Suprapubic skin (tissue), 4 donors: Measurements from ENCODE around the gene MICU1. TPM values are rescaled to one million over a fixed set of nuclear protein-coding genes. Genes with fewer than 3 reads are reported as not detected.
"Not testable (repeated sequence)": the region's sequence is repeated elsewhere in the genome, so short reads cannot be mapped to it uniquely, and the experiment has no call there.

Source experiments
- DNase-seq, 2 donors: peaks; one replicate each; pipeline ENCODE4 v3.0.0-alpha.2; 2019; ENCODE audit warnings: low spot score in 2 of 2
- H3K27ac ChIP-seq: fragments of 200-600 bp; sonication (generic); one replicate; pipeline ENCODE4 v1.5.1; 2019
- H3K27me3 ChIP-seq: fragments of 200-600 bp; sonication (generic); one replicate; pipeline ENCODE4 v1.5.1; 2019
- H3K36me3 ChIP-seq: fragments of 200-600 bp; sonication (generic); one replicate; pipeline ENCODE4 v1.5.1; 2019
- H3K4me1 ChIP-seq: fragments of 200-600 bp; sonication (generic); one replicate; pipeline ENCODE4 v1.5.1; 2019
- H3K4me3 ChIP-seq: fragments of 200-600 bp; sonication (generic); one replicate; pipeline ENCODE4 v1.5.1; 2019; ENCODE audit warnings: mild to moderate bottlenecking
- H3K9me3 ChIP-seq: fragments of 200-600 bp; sonication (generic); one replicate; pipeline ENCODE4 v1.5.1; 2019
- EP300 ChIP-seq: sonication (generic); formaldehyde crosslinking; IDR thresholded peaks from one replicate; pipeline ENCODE4 v1.6.1; 2017; ENCODE audit warnings: antibody characterized with exemption
- POLR2A ChIP-seq, 2 donors: fragments of 450-650 bp; IDR thresholded peaks; one replicate each; pipeline ENCODE4 v1.6.1; 2017; ENCODE audit warnings: antibody characterized with exemption in 2 of 2, mild to moderate bottlenecking in 2 of 2, moderate library complexity in 2 of 2
- POLR2AphosphoS5 ChIP-seq, 3 donors: sonication (generic); formaldehyde crosslinking; IDR thresholded peaks; one replicate each; pipeline ENCODE4 v1.6.1; 2017; ENCODE audit warnings: antibody characterized with exemption in 3 of 3
- WGBS: methylation state at CpG from one replicate; pipeline ENCODE4 v1.1.5; 2018; 5-methylcytosine and 5-hydroxymethylcytosine counted together
- total RNA-seq, 4 donors: library from RNA; depleted of rRNA; stranded (reverse); fragments of >200 nt; gene quantifications; one replicate each; pipeline ENCODE4 v1.1.0, GENCODE V29; 2016
- TF ChIP-seq, protein P1 (sequence below), 2 donors: fragments of 200-600 bp in 1 of 2; fragments of 450-650 bp in 1 of 2; sonication (generic) in 1 of 2; IDR thresholded peaks; one replicate each; pipeline ENCODE4 v1.5.1; 2016 to 2019; ENCODE audit warnings: antibody characterized with exemption in 2 of 2, mild to moderate bottlenecking in 1 of 2, moderate library complexity in 1 of 2

Gene MICU1
- total RNA-seq, 4 donors from 2014 or later: 34.1 to 37.6 (median 35.6) TPM

DNA sequence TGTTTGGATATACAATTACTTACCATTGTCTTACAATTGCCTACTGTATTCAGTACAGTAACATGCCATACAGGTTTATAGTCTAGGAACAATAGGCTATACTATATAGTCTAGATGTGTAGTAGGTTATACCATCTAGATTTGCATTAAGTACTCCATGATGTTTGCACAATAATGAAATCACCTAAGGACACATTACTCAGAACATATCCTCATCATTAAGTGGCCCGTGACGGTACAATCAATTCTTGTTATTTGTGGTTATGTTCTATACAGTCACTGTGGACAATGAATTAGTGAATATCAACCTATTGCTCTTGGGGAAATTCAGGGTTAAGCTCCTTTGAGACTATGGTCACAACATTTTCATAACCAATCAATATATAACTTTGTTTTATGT lies 75.6 kb downstream of the MICU1 start:
- H3K4me3 ChIP-seq: no peak overlapping the region
- no peak for DNase-seq
- no peak overlapping the region for H3K27ac ChIP-seq
- 97% methylated on average over 2 of the region's 2 CpGs for WGBS
- peaks cover 35% of the 10 kb centered on the region for H3K36me3 ChIP-seq
- no peaks in the 10 kb centered on the region for H3K27me3 ChIP-seq
- H3K9me3 ChIP-seq: no peaks in the 10 kb centered on the region
- H3K4me1 ChIP-seq: no peaks in the 10 kb centered on the region
- TF ChIP-seq, protein P1, sequence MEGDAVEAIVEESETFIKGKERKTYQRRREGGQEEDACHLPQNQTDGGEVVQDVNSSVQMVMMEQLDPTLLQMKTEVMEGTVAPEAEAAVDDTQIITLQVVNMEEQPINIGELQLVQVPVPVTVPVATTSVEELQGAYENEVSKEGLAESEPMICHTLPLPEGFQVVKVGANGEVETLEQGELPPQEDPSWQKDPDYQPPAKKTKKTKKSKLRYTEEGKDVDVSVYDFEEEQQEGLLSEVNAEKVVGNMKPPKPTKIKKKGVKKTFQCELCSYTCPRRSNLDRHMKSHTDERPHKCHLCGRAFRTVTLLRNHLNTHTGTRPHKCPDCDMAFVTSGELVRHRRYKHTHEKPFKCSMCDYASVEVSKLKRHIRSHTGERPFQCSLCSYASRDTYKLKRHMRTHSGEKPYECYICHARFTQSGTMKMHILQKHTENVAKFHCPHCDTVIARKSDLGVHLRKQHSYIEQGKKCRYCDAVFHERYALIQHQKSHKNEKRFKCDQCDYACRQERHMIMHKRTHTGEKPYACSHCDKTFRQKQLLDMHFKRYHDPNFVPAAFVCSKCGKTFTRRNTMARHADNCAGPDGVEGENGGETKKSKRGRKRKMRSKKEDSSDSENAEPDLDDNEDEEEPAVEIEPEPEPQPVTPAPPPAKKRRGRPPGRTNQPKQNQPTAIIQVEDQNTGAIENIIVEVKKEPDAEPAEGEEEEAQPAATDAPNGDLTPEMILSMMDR (IDR thresholded peaks at IDR 0.05): no peak
- TF ChIP-seq POLR2A (IDR thresholded peaks at IDR 0.05) (no peak), EP300 (no peak), POLR2AphosphoS5 (IDR thresholded peaks at IDR 0.05) (no peak)

DNA sequence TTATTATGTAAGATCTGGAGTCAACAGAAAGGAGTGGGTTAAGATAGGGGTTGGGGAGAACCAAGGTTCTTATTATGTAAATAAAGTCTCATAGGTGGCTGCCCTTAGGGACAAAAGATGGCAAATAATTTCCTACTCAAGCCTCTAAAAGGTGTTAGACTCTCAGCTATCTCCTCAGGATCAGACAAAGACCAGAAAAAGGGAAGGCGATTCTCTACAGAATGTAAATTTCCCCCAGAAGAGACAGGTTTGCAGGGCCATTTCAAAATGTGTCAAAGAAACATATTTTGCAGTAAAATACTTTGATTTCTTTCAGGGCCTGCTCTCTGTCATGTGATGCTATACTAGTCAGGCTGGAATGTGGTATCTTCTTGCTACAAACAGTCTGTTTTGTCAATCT lies 80.3 kb downstream of the MICU1 start:
- no peaks in the 10 kb centered on the region for H3K4me1 ChIP-seq
- H3K27me3 ChIP-seq: no peaks in the 10 kb centered on the region
- H3K9me3 ChIP-seq: no peaks in the 10 kb centered on the region
- TF ChIP-seq POLR2AphosphoS5 (IDR thresholded peaks at IDR 0.05) (no peak), EP300 (no peak), POLR2A (IDR thresholded peaks at IDR 0.05) (no peak)
- TF ChIP-seq, protein P1 (IDR thresholded peaks at IDR 0.05): no peak
- peaks cover 47% of the 10 kb centered on the region for H3K36me3 ChIP-seq
- no peak for DNase-seq
- no peak overlapping the region for H3K27ac ChIP-seq
- no peak overlapping the region for H3K4me3 ChIP-seq
- 94% methylated on average over 1 of the region's 1 CpG for WGBS

DNA sequence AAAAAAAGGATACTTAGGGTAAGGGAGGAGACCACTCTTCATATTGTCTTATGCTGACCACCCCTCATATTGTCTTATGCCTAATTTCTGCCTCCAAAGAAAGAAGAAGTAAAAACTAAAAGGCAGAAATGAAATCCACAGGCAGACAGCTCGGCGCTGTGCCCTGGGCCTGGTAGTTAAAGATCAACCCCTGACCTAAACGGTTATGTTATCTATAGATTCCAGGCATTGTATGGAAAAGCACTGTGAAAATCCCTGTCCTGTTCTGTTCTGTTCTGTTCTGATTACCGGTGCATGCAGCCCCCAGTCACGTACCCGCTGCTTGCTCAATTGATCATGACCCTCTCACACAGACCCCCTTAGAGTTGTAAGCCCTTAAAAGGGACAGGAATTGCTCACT lies 82.0 kb downstream of the MICU1 start:
- not testable (repeated sequence) for H3K4me3 ChIP-seq, DNase-seq, H3K27me3 ChIP-seq, H3K9me3 ChIP-seq, H3K4me1 ChIP-seq, H3K27ac ChIP-seq
- WGBS: 97% methylated on average over 6 of the region's 6 CpGs
- H3K36me3 ChIP-seq: peaks cover 32% of the 10 kb centered on the region

DNA sequence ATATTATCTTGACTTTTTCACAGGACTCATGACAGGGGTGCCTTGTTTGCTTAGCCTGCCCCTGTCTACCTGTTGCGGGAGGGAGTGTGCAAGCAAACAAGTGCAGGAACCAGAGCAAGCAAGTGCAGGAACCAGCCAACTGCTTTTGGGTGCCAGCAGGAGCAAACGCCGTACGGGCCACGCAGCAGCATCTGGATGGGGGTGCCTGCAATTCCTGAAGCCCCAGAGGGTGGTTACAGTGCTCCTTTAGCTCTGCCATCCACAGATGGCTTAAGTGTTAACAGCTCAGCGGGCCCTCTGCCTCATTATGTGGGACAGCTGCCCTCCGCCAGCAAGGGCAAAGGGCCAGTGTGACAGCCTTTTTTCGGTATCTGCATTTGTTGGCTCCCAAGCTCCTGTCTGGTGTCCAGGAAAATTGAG lies 83.5 kb downstream of the MICU1 start:
- DNase-seq: no peak
- Histone ChIP-seq H3K36me3 (peaks cover 18% of the 10 kb centered on the region), H3K9me3 (no peaks in the 10 kb centered on the region), H3K4me1 (no peaks in the 10 kb centered on the region), H3K27ac (no peak overlapping the region), H3K27me3 (no peaks in the 10 kb centered on the region), H3K4me3 (no peak overlapping the region)
- TF ChIP-seq, protein P1 (IDR thresholded peaks at IDR 0.05): no peak
- TF ChIP-seq POLR2AphosphoS5 (IDR thresholded peaks at IDR 0.05) (no peak), EP300 (no peak), POLR2A (IDR thresholded peaks at IDR 0.05) (no peak)
- 96% methylated on average over 8 of the region's 8 CpGs for WGBS

DNA sequence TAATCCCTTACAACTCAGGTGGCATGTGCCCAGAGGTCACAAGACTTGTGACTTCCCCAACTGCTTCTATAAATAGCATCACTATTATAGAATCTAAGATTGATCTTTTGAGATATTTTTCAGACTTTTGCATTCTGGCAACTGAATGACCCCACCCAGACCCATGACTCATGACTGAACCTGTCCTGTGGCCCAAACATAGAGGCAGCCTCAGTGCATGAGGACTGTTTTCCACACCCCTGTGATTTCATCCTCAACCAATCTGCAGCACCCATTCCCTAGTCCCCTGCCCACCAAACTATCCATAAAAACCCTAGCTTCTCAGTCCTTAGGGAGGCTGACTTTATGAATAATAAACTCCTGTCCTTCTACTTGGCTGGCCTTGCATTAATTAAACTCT lies 84.5 kb downstream of the MICU1 start:
- TF ChIP-seq POLR2AphosphoS5 (IDR thresholded peaks at IDR 0.05) (no peak), EP300 (no peak), POLR2A (IDR thresholded peaks at IDR 0.05) (no peak)
- TF ChIP-seq, protein P1 (IDR thresholded peaks at IDR 0.05): no peak
- DNase-seq: no peak
- no peak overlapping the region for H3K4me3 ChIP-seq
- H3K4me1 ChIP-seq: no peaks in the 10 kb centered on the region
- no peaks in the 10 kb centered on the region for H3K9me3 ChIP-seq
- peaks cover 18% of the 10 kb centered on the region for H3K36me3 ChIP-seq
- H3K27me3 ChIP-seq: no peaks in the 10 kb centered on the region
- no peak overlapping the region for H3K27ac ChIP-seq

DNA sequence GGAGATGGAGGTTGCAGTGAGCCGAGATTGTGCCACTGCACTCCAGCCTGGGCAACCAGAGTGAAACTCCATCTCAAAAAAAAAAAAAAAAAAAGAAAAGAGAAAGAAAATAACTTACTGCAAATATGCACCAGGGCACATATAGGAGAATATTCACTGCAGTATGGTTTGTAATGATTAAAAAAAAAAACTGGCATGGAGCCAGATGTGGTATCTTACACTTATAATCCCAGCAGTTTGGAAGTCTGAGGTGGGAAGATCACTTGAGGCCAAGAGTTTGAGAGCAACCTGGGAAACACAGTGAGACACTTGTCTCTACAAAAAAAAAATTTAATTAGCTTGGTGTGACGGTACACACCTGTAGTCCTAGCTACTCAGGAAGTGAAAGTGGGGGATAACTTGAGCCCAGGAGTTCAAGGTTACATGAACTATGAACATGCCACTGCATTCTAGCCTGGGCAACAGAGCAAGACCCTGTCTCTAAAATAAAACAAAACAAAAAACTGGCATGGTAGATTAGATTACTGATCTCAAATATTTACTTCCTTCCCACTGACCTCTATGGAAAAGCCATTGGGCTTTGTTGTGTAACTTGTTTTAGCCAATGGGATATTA lies 85.6 kb downstream of the MICU1 start:
- WGBS: 97% methylated on average over 2 of the region's 2 CpGs
- H3K9me3 ChIP-seq: no peaks in the 10 kb centered on the region
- TF ChIP-seq POLR2A (IDR thresholded peaks at IDR 0.05) (no peak), EP300 (no peak), POLR2AphosphoS5 (IDR thresholded peaks at IDR 0.05) (no peak)
- TF ChIP-seq, protein P1 (IDR thresholded peaks at IDR 0.05): no peak
- no peak overlapping the region for H3K27ac ChIP-seq
- H3K36me3 ChIP-seq: peaks cover 18% of the 10 kb centered on the region
- H3K4me1 ChIP-seq: no peaks in the 10 kb centered on the region
- no peak overlapping the region for H3K4me3 ChIP-seq
- DNase-seq: no peak
- no peaks in the 10 kb centered on the region for H3K27me3 ChIP-seq
